ENCODE measurements around the gene AIG1.
"Not testable (repeated sequence)": the region's sequence is repeated elsewhere in the genome, so short reads cannot be mapped to it uniquely, and the experiment has no call there.

AIG1 gene

GRCh38 chr6:143243786-143244185, 183.1 kb downstream of the AIG1 start:
- DNase-seq: no peak

GRCh38 chr6:143245656-143246055, 185.0 kb downstream of the AIG1 start:
- no peak for DNase-seq

- DNase-seq: not testable (repeated sequence)
Observed at GRCh38 chr6:143246166-143246775, 185.6 kb downstream of the AIG1 start.

- DNase-seq: no peak
Observed at GRCh38 chr6:143247586-143247985, 186.9 kb downstream of the AIG1 start.

DNA sequence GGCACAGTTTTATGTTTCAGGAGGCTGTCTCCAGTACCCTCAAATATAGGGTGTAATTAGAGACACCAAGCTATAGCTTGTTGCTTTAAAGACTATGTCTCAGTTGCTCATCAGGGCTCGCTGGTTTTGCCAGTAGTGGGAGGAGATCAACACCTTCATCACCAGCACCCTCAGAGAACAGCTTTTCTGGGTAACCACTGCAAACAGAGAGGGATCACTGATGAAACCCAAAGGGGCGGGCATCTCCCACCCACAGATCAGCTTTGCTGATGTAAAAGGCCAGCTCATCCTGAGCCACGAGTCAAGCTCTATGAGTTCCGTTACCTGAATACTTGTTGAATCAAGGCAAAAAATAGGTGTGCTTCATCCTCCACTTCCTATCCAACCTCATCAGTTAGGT, 187.7 kb downstream of the AIG1 start:
- DNase-seq: no peak

GRCh38 chr6:143251288-143251687, 190.6 kb downstream of the AIG1 start:
- DNase-seq: no peak

GRCh38 chr6:143252961-143253360, 192.3 kb downstream of the AIG1 start:
- no peak for DNase-seq

- no peak for DNase-seq
Observed at GRCh38 chr6:143253586-143253985, 192.9 kb downstream of the AIG1 start.

- no peak for DNase-seq
Observed at GRCh38 chr6:143258945-143259344, 198.3 kb downstream of the AIG1 start.

- DNase-seq: no peak
Observed at GRCh38 chr6:143260857-143261256, 200.2 kb downstream of the AIG1 start.

DNA sequence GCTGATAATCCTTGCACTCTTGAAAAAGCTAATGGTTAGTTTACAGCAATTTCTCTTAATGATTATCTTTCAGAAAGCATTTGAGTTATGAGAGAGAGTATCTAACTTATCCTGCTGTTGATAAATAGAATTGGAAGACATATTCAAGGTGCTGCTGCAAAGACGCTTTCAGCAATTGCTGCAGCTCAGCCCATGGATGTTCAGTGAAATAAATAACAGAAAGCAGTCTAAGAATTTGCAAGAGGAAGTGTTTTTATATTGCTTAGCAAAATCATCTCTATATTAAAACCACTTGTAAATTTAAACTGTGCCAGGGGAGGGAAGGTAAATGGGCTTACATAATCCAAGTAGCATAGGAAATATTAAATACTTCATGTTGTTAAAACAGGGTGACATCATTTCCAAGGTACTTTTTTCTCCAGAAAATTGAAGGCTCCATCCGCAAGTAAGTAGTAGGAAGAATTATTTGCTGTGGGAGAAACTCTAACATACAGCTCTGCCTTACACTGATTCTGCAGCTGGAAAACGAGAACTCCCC, 201.3 kb downstream of the AIG1 start:
- DNase-seq: no peak

- no peak for DNase-seq
Observed at GRCh38 chr6:143262859-143263258, 202.2 kb downstream of the AIG1 start.

- no peak for DNase-seq
Observed at GRCh38 chr6:143264379-143264778, 203.7 kb downstream of the AIG1 start.

DNA sequence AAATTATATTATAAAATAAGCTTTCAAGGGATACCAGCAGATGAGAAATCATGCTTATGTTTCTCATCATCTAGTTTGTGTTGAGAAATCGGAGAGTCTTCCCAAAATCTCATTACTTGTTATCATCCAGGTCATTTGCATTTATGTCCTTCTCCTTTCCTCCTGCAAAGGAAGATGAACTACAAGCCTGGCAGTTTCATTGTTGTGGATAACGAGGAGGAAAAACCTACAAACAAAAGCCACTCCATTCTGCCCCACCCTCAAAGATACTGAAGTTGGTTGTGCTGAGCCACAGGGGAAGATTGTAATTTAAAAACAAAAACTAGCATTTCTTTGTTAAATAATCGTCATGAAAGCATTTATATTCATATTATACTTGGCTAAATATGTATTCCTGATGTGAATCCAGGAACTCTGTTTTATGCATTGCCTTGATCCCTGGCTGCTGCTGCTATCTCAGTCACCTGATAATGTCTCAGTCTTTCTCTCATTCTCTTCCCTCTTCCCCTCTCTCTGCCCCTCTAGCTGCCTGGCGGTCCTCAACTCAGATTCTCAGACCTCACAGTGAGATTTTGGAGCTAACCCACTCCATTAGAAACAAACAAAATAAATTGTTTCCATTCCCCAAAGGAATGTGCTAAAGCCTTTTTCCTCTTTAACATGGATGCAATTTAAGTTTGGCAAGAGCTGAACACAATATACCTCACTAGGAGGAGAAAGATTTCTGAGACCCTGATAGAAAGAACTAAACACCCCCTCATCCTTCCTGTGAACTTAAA, 204.5 kb downstream of the AIG1 start:
- no peak for DNase-seq

GRCh38 chr6:143267760-143268159, 207.1 kb downstream of the AIG1 start:
- no peak for DNase-seq

GRCh38 chr6:143268439-143268838, 207.8 kb downstream of the AIG1 start:
- DNase-seq: no peak

DNA sequence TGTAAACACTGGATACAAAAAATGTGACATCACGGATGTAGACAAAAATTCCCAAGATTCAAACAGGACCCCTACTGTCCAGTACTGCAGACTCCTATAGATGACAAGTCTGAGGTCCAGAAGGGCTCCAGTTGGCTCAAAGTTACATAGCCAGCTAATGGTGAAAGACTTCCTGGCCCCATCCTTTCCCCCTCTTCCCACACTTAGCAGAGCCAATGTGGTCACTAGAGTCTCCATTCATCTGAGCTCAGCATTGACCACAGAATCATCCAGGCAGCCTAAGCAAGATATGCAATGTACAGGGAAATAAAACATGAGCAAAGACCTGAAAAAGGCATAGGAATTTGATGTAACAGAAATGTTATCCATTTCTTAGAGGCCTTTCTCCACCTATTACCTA, 209.3 kb downstream of the AIG1 start:
- DNase-seq: no peak

- no peak for DNase-seq
Observed at GRCh38 chr6:143271024-143271423, 210.3 kb downstream of the AIG1 start.

- DNase-seq: no peak
Observed at GRCh38 chr6:143276436-143276835, 215.7 kb downstream of the AIG1 start.

DNA sequence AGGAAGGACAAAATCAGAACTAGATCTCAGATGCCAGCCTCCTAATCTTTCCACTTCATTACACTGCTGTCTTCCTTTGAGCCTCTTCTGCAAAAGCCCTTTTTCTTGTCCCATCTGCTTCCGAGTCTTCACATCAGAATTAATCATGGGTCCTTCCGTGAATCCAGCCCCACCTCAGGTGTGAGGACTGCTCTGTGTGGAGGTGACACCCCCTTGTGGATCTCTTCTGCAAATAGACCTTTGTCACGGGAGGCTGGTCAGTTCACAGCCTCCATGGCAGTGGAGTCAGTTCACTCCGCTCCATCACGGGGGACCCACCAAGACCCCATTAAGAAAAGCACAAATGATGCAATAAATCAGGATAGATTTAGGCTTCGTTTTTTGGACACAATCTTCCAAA, 218.7 kb downstream of the AIG1 start:
- DNase-seq: peak in 1 of 2 donors; percentile 4

DNA sequence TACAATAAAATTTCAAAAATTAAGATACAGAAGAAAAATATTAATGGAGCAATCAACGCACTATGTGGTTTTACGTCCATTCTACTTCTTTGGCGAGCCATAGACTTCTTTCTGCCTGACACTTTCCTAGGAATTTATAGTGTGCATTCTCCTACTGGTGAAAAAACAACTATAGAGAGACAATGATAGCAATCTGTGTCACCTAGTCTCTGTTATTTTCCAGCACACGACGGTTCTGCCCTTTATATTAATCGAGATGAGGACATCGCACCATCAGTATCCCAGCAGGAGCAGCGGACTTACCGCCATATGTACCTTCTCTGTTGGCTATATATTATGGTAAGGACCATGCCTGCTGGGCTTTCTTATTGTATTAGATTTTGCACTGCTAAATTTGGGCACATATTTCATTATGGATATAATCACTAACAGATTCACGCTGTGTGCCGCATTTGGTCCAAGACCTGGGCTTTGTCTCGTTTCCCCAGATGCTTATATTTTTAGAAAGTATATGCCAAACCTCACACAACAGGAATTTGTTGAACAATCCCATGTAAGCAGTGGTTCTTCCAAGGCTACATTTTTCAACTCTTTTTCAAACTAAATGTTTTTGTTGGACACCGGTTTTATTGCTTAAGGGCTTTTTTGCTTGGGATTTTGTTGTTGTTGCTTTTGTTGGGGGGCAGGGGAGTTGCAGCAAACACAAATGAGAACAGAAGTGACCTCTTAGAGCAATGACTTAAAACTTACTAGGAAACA, 223.4 kb downstream of the AIG1 start:
- DNase-seq: no peak

DNA sequence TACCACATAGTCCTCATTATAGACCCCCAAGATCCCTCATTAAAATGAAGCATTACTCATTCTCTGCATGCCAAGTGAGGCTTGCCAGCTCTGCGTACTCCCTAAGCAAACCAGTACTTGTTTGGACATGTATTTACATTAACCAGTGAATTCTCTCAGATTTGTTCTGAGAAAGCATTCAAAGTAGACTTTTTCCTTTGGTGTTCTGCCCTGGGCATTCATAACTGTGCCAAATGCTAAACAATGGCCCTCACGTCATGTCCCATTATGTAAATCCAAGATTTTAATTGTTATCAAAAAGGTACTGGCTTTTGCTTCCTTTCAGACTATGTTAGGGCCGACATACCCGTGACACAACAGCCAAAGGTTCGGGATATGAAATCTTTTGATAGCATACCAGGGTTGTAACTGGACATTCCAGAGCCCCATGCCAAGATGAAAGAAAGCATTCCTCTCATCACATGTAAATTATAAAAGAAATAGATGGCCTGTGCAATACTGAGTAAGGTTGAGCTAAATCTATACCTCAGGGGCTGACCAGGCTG, 225.6 kb downstream of the AIG1 start:
- DNase-seq: no peak

DNA sequence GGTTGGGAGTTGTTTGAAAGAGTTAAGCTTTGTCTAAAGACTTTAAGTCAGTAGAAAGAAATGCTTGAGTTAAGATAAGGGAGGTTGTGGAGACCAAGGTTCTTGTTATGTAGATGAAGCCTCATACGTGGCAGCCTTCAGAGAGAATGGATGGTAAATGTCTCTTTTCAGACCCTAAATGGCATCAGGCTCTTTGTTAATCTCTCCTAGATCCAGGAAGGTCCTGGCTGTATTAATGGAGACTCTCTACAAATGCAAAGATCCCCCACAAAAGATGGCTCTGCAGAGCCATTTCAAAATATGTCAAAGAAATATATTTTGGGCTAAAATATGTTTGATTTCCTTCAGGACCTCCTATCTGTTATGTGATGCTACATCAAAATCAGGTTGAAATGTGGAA, 228.2 kb downstream of the AIG1 start:
- no peak for DNase-seq

Measured in activated CD4-positive, alpha-beta T cell treated with anti-CD3 and anti-CD28 coated beads for 4 hours (primary cell).